ENCODE data around the gene PPP2R2D.

PPP2R2D gene

DNA sequence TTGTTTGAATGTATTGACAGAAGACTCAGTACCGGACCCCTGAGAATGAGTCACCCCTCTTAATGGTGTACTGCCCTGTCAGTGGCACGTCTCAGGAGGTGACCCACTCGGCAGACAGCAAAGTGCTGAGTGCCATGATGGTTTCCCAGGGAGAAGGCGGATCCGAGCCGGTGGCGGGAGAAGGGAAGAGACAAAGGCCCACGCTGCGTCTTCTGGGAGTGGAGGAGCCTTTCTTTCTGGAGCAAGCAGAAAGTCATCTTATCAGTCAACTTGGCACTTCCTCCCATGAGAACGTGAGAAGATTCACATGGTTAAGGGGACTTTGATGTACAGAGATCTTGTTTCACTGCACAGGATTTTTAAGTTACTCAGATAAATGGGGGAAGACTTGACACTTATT is 14.6 kb upstream of the PPP2R2D start:
- no peak for DNase-seq (ENCODE audit: extremely low read depth in 1 of 2, low read depth in 1 of 2)

DNA sequence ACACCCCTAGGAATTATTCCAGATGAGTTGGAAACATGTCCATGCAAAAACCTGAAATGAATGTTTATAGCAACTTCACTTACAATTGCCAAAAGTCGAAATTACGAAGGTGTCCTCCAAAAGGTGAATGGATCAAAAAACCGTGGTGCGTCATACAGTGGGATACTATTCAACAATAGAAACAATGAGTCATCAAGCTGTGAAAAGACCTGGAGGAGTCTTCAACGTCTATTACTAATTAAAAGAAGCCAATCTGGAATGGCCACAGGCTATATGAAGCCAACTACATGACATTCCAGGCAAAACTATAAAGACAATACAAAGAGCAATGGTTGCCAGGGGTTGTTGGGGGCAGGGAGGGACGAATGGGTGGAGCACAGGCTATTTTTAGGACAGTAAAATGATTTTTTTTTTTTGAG is 12.6 kb upstream of the PPP2R2D start:
- no peak for DNase-seq (ENCODE audit: extremely low read depth in 1 of 2, low read depth in 1 of 2)

DNA sequence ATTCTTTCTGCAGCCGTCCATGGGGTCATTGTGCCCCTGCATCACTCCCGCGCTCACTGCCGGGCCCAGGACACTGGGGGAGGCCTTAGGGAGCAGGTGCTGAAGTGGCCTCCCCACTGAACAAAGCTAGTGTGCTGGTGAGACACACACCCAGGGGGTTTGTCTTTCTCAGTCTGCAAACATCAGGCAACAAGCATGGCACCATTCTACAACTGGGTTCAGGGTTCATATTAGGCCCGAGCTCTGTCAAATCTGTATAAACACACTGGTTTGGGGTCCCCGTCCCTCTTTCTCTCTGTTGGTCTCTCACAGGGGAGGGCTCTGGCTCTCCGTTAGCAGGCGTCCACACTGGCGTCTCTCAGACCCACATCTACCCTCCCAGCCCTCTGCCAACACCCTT is 11.1 kb upstream of the PPP2R2D start:
- no peak for DNase-seq (ENCODE audit: extremely low read depth in 1 of 2, low read depth in 1 of 2)

DNA sequence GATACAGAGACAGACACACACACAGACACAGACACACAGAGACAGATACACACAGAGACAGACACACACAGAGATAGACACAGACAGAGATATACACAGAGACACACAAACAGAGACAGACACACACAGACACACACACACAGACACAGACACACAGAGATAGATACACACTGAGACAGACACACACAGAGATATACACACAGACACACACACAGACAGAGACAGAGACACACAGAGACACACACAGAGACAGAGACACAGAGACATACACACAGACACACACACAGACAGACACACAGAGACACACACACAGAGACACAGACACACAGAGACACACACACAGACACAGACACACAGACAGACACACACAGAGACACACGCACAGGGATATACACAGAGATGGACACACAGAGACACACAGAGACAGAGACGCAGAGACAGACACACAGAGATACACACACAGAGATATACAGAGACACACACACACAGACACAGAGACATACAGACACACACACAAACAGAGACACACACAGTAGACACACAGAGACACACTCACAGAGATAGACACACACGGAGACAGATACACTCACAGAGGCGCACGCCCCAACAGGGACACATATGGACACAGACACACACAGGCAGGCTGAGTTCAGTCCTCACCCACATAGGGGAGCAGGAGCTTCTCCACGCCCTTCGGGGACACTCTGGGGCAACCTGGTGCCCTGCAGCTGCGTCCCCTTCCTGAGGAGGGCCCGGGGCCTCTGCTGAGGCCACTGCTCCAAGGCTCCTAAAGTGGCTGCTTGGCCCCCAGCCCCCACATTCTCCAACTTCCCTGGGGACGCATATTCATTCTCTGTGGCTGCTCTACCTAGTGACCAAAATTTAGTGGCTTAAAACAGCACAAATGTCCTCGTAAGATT is 10.3 kb upstream of the PPP2R2D start:
- no peak for DNase-seq (ENCODE audit: extremely low read depth in 1 of 2, low read depth in 1 of 2)

DNA sequence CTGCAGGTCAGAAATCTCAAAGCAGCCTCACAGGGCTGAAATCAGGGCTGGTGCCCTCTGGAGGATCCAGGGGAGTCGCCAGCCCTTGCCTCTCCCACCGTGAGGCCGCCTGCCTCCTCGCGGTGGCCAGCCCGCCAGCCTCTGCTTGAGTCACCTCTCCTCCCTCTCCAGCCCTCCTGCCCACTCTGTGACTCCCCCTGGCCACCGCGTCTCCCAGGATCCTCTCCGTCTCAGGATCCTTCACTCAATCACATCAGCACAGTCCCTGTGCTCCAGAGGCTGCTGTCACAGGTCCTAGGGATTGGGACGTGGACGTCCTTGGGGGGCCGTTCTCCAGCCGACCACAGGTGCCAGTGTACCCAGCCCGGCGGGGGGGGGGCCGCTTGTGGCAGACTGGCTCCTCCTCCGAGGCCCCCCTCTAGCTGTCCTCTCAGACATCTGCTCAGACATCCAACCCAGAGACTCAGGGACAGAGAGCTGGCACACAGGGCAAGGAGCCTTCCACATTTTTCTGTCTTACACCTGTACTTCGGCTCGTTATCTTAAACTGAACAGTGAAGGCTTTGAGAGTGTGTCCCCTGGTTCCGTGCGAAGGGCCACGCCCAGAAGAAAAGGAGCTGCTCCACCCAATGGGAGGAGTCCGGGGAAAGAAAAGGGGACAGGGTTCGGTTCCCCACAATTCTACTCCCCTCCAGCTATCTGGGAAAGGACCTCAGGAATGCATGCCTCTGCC is 9.4 kb upstream of the PPP2R2D start:
- DNase-seq (ENCODE audit: extremely low read depth in 1 of 2, low read depth in 1 of 2): no peak

DNA sequence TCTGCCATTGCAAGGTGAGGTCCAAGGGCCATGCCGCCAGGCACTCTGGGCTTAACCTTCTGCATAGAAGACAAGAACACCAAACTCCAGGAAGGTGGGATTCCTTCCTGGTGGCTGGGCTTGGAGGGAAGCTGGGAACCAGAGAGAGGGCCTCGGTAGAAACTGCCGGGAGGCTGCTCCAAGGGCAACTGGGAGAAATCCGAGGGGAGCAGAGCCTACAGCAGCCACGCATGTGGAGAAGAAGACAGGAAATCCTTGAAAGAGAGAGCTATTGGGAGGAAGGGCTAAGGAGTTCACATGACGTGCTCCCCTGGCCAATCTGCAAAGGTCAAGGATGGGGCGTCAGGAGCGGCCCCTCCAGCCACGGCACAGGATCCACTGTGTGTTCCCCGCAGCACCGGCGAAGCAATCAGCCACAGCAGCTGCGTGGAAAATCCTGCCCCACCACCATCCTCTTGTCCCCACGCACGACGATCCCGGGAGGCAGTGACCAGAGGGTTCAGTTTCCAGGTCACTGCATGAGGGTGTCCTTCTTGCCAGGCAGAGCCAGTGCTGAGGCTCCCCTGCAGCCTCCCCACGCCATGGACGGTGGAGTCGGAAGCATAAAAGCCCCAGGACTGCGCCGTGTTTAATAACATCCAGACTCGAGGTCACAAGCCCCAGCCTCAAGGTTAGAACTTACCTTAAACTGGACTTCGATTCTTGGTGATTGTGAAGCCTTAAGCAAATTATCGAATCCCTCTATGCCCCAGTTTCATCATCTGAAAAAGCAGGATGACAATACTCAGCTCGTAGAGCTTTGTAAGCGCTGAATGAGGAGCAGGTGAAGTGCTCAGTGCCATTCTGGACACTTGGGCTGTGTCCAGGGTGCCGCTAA is 8.6 kb upstream of the PPP2R2D start:
- no peak for DNase-seq (ENCODE audit: extremely low read depth in 1 of 2, low read depth in 1 of 2)

DNA sequence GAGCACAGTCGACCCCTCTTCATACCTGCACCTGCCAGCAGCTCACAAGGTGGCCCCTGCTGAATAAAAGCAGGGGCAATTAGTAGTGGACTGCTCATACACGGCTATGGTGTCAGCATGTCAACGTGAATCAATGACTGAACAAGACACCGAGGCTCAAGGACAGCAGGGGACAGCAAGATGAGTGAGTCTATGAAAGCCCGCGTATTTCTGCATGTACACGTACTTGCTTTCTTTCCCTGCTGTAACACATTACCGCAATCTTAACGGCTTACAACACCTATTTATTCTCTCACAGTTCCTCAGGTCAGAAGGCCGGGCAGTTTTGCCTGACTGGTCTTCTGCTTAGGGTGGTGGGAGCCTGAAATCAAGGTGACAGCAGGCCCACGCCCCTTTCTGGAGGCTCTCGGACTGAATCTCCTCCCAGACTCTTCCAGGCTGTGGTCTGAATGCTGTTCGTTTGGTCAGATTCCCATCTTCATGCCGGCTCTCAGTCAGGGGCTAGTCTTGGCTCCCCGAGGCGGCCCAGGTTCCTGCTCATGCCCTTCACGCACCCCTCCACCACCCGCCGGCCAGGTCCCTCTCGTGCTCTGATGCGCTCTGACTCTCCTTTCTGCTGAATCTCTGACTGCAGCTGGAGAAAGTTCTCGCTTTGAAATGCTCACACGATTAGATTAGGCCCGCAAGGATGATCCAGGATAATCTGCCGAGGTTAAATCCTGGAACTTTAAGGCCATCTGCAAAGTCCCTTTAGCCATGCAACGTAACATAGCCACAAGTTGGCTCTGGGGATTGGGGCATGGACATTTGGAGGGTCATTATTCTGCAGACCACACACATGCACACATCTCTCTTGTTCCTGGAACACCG is 7.8 kb upstream of the PPP2R2D start:
- DNase-seq (ENCODE audit: extremely low read depth in 1 of 2, low read depth in 1 of 2): no peak

DNA sequence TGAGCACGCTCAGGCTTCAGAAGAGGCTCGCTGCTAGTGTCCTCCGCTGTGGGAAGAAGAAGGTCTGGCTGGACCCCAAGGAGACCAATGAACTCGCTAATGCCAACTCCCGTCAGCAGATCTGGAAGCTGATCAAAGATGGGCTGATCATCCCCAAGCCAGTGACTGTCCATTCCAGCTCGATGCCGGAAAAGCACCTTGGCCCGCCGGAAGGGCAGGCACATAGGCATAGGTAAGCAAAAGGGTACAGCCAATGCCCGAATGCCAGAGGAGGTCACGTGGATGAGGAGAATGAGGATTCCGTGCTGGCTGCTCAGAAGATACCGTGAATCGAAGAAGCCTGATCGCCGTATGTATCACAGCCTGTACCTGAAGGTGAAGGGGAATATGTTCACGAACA is 5.7 kb upstream of the PPP2R2D start:
- no peak for DNase-seq (ENCODE audit: extremely low read depth in 1 of 2, low read depth in 1 of 2)

DNA sequence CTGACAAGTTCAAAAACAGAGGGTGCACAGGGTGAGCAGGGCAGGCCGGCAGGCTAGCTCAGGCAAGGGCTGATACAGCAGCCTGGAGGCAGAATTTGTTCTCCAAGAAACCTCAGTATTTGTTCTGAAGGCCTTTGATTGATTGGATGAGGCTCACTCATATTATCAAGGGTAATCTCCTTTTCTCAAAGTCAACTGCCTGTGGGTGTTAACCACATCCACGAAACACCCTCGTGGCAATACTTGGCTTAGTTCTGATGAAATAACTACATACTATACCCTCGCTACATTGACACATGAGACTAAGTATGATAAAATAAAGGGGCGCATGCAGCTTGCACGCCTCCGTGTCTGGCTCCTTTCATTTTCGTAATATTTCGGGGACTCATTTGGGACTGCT is 4.4 kb upstream of the PPP2R2D start:
- no peak for DNase-seq (ENCODE audit: extremely low read depth in 1 of 2, low read depth in 1 of 2)

DNA sequence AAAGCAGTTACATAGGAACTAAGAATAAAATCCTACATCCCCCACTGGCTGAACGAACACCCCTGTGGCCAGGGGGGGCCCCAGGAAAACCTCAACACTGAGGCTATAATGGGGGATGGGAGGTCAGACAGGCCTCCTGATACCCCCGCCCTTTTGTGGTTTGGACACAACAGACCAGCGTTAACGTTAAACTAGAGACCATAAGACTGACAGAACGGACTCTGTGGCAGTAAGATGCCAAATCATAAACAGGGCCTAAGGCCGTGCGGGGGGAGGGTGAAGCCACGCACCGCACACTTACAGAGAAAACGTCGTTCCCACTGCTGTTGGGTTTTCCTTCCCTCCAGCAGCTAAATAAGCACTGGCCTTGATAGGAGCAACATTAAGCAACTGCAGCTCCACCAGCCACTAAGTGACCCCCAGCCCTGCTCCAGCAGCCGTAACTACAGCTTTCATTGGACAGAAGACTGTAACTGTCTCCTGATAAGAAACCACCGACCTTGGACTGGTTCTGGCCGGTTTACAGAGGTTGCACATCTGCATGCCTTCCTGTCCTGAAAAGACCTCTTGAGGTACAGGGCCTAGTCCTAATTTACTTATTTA is 3.4 kb upstream of the PPP2R2D start:
- DNase-seq (ENCODE audit: extremely low read depth in 1 of 2, low read depth in 1 of 2): no peak

DNA sequence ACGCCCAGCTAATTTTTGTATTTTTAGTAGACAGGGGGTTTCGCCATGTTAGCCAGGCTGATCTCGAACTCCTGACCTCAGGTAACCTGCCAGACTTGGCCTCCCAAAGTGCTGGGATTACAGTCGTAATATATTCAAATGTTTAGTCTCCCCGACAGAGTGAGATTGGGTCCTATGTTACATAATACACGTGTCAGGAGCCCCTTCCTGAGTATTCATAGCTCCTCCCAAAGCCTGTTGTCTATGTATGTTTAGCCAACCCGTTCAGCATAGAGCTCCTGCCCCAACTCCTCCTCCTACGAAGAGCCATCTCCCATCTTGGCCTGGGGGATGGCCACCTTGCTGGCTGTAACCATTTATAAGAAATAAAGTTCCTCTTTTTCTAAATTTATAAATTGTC is 2.7 kb upstream of the PPP2R2D start:
- no peak for DNase-seq (ENCODE audit: extremely low read depth in 1 of 2, low read depth in 1 of 2)

DNA sequence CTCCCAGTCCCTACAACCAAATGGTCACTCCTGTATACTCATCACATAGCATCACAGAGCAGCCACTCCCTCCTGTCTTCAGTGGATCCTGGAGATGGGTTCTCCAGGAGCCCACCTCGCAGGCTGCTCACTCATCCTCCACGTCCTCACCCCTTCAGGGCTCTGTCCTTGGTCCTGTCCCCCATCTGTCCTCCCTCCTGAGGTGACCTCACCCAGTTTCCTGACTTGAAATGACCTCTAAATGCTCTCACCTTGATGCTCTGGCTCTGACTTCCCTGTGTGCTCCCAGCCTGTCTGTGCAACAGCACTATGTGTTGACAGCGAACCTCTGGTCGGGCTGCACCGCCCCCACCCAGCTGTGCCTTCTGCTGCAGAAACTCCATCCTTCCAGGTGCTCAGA is 2.1 kb upstream of the PPP2R2D start:
- DNase-seq (ENCODE audit: extremely low read depth in 1 of 2, low read depth in 1 of 2): no peak

DNA sequence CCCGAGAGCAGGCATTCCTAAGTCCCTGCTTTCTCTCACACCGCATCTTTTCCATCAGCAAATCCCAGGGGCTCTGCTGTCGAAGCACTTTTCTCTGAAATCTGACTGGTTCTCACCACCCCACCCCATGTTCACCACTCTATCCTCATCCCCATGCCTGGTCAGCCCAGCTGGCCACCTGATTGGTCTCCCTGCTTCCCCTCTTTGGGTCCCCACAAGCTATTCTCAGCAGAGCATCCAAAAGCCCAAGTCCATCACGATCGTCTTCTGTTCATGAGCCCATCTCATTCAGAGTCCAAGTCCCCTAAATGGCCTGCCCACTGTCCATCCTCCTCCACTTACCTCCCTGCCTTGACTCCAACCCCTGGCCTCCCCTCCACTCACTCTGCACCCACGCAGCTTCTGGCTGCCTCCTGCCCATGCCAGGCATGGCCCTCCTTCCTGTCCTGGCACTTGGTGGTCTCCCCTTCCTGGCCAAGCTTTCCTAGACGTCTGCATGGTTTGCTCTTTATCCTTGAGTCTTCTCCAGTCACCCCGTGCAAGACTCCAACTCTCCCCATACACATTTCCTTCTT is 1.6 kb upstream of the PPP2R2D start:
- no peak for DNase-seq (ENCODE audit: extremely low read depth in 1 of 2, low read depth in 1 of 2)

DNA sequence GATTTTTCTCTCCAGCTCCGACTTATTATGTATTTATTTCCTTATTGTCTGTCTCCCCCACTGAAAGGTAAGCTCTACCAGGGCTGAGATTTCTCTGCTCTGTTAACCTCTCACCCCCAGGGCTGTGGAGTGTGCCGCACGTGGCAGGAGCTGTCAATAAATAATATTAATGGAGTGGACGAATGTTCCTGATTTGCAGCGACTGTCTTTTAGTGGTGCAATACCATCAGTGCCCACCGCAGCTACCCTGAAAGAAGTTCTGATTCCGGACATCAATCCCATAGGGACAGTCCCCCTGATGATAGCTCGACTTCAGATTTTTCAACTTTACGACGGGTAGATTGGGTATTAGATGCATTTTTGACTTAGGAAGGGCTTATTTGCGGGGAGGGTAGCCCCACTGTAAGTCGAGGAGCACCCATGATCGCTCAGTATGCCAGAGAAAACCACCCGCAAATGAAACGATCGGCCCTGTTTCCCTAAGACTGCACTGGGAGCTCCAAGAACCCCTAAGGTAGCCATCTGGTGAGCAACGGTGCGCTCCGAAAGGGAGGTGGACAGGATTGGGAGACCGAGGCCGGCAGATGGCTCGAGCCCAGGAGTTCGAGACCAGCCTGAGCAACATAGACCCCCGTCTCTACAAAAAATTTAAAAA is 986 bp upstream of the PPP2R2D start:
- DNase-seq (ENCODE audit: extremely low read depth in 1 of 2, low read depth in 1 of 2): no peak

DNA sequence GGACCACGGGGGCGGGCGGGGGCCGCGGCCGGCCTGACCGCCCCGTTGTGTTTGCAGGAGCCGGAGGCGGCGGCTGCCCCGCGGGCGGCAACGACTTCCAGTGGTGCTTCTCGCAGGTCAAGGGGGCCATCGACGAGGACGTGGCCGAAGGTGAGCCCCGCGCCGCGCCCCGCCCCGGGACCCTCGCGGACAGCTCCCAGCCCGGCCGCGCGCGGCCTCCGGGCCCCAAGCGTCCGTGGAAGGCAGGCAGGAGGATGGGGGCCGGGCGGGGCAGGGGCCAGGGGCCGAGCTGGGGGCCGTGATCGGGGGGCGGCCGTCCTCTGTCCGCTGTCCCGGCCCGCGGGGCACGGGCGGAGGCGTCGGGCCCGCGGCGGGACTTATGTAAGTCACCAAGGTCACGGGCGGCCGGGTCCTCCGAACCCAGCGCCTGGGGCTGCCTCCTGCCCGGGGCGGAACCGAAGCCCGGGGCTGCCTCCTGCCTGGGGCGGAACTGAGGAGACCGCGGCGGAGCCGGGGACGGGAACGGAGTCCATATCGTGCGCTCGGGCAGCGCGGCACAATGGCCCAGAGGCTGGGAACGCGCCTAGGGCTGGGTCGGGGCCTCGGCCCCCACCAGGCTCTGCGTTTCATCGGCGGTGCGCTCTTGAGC is 497 bp downstream of the PPP2R2D start:
- DNase-seq (ENCODE audit: extremely low read depth in 1 of 2, low read depth in 1 of 2): no peak

DNA sequence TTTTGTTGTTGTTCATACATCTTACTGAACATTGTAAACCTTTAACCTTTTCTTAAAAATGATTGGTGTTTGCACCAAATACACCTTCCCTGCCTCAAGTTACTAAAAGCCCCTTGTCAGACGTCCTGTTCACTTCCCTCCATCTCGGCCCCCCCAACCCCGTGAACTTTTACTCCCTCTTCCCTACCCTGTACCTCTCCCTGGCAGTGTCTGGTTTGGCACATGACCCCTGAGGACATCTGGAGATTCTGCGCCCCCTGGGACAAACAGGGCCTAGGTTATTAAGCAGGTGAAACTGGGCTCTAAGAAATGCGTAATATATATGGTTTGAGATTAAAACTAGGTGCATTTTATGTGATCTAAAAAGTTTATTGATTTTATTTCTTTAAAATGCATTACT is 1.4 kb downstream of the PPP2R2D start:
- DNase-seq (ENCODE audit: extremely low read depth in 1 of 2, low read depth in 1 of 2): no peak

DNA sequence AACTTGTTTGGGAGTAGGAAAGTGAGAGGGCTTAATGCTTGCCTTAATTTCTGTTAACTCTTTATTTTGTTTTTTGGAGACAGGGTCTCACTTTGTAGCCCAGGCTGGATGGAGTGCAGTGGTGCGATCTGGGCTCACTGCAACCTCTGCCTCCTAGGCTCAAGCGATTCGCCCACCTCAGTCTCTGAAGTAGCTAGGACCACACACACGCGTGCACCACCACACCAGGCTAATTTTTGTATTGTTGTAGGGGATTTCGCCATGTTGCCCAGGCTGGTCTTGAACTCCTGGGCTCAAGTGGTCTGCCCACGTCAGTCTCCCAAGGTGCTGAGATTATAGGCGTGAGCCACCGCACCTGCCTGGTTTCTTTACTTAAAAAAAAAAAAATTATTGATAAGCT is 1.9 kb downstream of the PPP2R2D start:
- no peak for DNase-seq (ENCODE audit: extremely low read depth in 1 of 2, low read depth in 1 of 2)

DNA sequence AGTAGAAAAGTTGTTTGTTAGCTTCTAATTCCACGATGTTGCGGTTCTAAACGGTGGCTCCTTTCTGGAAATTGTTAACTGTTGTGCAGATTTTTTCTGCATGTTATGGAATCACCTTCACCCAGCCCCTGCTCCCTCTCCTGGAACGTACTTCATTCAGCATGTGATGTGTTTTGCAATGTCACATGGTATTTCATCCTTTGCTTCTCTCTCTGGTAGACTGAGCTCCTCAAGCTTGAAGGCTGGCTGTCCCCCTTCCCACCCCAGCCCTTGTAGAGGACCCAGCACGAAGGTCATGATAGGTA is 4.4 kb downstream of the PPP2R2D start:
- DNase-seq (ENCODE audit: extremely low read depth in 1 of 2, low read depth in 1 of 2): no peak
